HG03469 (cell line): ENCODE data around the gene CCL24.
"Not testable (repeated sequence)": the region's sequence is repeated elsewhere in the genome, so short reads cannot be mapped to it uniquely, and the experiment has no call there.

Source experiments
- ATAC-seq: cut with Tn5 transposase; IDR thresholded peaks from one replicate; pipeline ENCODE4 v1.9.1; 2021; ENCODE audit warnings: mild to moderate bottlenecking, moderate library complexity, moderate number of reproducible peaks; ENCODE audit not compliant: unreplicated experiment

CCL24 gene

GRCh38 chr7:75813781-75814236 is at the start of gene CCL24:
Gene CCL24, minus strand, starts transcription at chr7:75813806. Its CDS starts 91 bp downstream, at chr7:75813715.
- no peak for ATAC-seq

- ATAC-seq, result no peak
These were observed 48.0 kb upstream of the CCL24 start for GRCh38 chr7:75861636-75862035.

- ATAC-seq, result no peak
These were observed 44.8 kb upstream of the CCL24 start for GRCh38 chr7:75858410-75858809.

- no peak for ATAC-seq
These were observed 42.9 kb upstream of the CCL24 start for GRCh38 chr7:75856536-75856935.

DNA sequence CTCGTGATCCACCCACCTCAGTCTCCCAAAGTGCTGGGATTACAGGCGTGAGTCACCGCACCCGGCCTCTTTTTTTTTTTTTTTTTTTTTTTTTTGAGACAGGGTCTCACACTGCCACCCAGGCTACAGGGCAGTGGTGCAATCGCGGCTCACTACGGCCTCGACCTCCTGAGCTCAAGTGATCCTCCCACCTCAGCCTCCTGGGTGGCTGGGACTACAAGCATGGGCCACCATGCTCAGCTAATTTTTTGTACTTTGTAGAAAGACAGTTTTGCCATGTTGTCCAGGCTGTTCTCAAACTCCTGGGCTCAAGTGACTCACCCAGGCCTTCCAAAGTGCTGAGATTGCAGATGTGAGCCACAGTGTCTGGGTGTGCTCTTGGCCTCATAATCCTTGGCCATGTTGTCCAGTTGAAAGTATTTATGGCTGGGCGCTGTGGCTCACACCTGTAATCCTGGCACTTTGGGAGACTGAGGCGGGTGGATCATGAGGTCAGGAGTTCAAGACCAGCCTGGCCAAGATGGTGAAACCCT is 41.3 kb upstream of the CCL24 start:
- ATAC-seq, result not testable (repeated sequence)

GRCh38 chr7:75854233-75854632 is 40.6 kb upstream of the CCL24 start:
- ATAC-seq, result no peak

DNA sequence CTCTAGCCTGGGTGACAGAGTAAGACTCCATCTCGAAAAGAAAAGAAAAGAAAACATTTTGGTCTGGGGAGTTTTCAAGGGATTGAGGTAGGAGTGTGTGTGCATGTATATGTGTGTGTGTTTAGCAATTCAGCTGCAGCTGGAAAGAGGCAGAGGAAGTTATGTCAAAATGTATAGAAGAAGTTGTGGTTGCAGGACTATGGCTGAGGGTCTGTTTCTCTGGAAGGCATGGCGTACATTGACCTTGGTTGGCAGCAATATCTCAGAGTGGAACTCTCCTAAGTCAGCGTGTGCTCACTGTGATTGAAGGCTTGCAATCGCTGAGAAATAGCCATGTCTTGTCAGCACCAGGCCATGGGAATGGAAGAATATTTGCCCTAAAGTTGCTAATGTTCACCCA is 36.6 kb upstream of the CCL24 start:
- ATAC-seq, result no peak

GRCh38 chr7:75849573-75849972 is 36.0 kb upstream of the CCL24 start:
- ATAC-seq, result no peak

DNA sequence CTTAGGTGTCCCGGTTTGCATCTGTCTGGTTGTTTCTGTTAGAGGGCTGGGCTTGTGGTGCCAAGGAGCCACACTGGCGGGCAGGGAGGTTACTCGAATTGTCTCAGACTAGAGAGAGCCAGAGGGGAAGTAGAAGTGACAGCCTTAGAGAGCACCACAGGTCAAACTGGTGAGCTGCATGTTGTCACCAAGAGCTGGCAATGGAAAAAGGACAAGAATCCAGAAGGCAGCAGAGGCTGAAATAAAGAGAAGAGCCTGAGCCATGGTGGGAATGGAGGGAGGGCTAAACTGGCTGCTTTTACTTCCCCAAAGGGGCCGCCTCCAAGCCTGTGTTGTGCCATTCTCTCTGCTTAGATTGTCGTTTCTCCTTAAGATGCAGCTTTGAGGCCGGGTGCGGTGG is 34.1 kb upstream of the CCL24 start:
- no peak for ATAC-seq

DNA sequence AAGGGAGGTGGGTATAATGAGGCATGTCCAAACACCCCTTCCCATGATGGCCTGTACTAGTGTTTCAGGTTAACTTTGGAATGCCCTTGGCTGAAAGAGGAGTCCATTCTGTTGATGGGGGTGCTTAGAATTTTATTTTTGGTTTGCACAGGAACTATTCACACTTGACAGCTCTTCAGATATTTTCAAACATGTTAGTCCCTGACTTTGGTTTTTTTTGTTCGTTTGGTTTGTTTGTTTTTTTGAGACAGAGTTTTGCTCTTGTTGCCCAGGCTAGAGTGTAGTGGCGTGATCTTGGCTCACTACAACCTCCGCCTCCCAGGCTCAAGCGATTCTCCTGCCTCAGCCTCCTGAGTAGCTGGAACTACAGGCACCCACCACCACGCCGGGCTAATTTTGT is 31.5 kb upstream of the CCL24 start:
- not testable (repeated sequence) for ATAC-seq

- no peak for ATAC-seq
These were observed 30.6 kb upstream of the CCL24 start for GRCh38 chr7:75844158-75844557.

- no peak for ATAC-seq
These were observed 30.1 kb upstream of the CCL24 start for GRCh38 chr7:75843613-75844116.

- ATAC-seq, result peak; percentile 92
These were observed 29.3 kb upstream of the CCL24 start for GRCh38 chr7:75842836-75843446.

- no peak for ATAC-seq
These were observed 26.4 kb upstream of the CCL24 start for GRCh38 chr7:75840029-75840428.

DNA sequence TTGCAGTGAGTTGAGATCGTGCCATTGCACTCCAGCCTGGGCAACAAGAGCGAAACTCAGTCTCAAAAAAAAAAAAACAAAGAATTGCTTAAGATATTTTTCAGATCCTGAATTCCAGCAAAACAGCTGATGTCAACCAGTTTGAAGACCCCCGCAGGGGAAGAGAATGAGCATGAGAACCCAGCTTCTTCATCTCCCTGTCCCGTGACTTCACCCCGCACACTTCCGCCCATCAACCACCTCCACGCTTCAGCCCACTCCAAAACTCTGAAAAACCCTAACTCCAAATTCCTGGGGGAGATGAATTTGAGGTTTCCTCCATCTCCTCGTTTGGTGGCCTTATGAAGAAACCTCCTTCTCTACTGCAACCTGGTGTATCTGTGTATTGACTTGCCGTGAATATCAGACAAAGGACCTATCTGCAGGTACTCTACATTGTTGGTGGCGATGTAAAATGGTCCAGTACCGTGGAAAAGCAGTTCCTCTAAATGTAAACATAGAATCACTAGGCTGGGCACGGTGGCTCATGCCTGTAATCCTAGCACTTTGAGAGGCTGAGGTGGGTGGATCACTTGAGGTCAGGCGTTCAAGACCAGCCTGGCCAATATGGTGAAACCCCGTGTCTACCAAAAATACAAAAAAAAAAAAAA is 24.8 kb upstream of the CCL24 start:
- not testable (repeated sequence) for ATAC-seq

DNA sequence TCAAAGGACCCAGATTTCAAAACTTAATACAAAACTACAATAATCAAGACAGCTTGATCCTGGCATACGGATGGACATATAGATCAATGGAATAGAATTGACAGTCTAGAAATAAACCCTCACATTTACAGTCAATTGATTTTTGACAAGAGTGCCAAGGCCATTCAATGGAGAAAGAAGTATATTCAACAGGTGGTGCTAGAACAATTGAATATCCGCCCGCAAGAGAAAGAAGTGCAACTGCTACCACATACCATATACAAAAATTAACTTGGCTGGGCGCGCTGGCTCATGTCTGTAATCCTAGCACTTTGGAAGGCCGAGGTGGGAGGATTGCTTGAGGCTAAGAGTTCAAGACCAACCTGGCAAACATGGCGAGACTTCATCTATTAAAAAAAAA is 23.2 kb upstream of the CCL24 start:
- ATAC-seq, result no peak

DNA sequence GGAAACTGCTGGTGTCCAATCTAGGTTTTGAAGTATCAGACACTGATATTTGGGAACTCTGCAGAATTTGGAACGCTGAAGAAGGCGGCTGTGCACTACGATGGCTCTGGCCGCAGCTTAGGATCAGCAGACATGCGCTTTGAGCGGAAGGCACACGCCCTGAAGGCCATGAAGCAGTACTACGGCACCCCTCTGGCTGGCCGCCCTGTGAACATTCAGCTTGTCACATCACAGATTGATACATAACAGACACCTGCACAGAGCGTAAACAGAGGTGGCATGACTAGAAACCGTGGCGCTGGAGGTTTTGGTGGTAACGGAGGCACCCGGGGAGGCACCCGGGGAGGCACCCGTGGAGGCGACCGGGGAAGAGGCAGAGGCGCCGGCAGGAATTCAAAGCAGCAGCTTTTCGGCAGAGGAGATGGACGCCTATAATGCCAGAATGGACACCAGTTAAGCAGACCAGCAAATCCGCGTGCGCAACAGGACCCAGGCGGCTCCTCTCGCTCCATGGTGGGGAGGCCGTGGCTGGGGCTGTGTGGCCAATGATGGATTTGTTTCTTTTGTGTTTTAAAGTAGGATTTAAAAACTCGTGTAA is 22.2 kb upstream of the CCL24 start:
- no peak for ATAC-seq

GRCh38 chr7:75833662-75834061 is 20.1 kb upstream of the CCL24 start:
- not testable (repeated sequence) for ATAC-seq

DNA sequence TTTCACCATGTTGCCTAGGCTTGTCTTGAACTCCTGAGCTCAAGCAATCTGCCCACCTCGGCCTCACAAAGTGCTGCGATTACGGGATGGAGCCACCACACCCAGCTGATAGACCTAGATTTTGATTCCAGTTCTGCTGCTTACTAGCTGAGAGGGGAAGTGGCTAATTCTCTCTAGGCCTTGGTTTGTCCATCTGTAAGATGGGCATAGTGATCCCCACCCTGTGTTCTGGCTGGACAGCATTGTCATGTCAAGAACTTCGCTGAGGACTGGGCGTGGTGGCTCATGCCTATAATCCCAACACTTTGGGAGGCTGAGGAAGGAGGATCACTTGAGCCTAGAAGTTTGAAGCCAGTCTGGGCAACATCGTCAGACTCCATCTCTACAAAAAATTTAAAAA is 17.4 kb upstream of the CCL24 start:
- ATAC-seq, result no peak

DNA sequence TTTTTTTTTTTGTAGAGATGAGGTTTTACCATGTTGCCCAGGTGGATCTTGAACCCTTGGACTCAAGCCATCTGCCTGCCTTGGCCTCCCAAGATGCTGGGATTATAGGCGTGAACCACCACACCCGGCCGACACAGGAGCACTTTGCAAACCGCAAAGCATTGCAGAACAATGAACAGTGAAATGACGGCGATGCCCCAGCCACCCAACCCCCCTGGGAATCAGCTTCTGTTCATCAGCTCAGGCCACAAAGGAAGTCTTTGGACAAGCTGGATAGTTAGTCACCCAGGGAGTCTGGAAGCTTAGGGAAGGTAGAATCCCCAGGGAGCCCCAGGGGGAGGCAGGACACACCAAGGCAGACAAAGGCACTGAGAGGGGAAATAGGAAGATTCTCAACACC is 16.1 kb upstream of the CCL24 start:
- not testable (repeated sequence) for ATAC-seq

DNA sequence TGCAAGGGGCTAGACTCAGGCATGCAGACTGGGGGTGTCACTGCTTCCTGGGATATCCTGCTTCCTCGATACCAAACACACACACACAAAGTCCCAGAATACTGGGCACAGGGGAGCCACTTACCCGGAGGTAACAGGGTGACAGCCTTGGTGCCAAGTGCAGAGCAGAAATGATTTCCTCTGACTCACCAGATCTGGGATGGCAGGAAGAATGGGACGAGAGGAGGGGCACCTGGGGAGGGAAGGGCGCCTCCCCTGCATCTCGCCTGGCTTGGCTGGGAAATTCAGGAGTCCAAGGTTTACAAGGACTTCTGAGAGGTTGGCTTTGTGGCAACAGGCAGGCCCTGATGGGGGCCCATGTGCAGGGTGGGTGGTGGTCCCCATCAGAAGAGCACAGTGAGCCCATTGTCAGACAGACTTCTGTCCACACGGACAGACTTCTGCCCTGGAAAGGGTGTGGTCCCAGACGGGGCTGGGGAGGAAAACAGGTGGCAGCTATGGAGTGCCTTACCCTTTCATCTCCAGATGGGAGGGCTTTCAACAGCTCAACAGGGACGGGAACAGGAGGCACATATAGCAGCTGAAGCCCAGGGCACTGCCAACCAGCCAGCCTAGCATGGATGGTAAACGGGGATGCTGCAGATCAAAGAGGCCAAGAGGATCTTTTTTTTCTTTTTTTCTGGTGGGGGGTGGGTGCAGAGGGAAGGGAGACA is 9.7 kb upstream of the CCL24 start:
- no peak for ATAC-seq
